HAP-1 (cell line): ENCODE measurements around the gene MPHOSPH9.
A peak's percentile ranks its signal among the peaks of the same experiment; 100 is the strongest.

Source experiments
- DNase-seq, 2 experiments: peaks; one replicate each; pipeline ENCODE4 v3.0.0-alpha.2; 2016 to 2020; ENCODE audit warnings: low spot score in 2 of 2
- H3K27me3 ChIP-seq: fragments of 250-450 bp; sonication (Bioruptor Pico); 2 replicates; pipeline ENCODE4 v1.5.1; 2020; ENCODE audit warnings: low read depth, mild to moderate bottlenecking, moderate library complexity
- H3K36me3 ChIP-seq: fragments of 250-450 bp; sonication (Bioruptor Pico); replicated peaks from 2 replicates; pipeline ENCODE4 v1.5.1; 2020; ENCODE audit warnings: mild to moderate bottlenecking
- H3K4me1 ChIP-seq: fragments of 250-450 bp; sonication (Bioruptor Pico); 2 replicates; pipeline ENCODE4 v1.5.1; 2020; ENCODE audit warnings: mild to moderate bottlenecking
- H3K4me3 ChIP-seq: fragments of 250-450 bp; sonication (Bioruptor Pico); 2 replicates; pipeline ENCODE4 v1.5.1; 2020; ENCODE audit warnings: mild to moderate bottlenecking, moderate library complexity
- H3K9me3 ChIP-seq: fragments of 250-450 bp; sonication (Bioruptor Pico); 2 replicates; pipeline ENCODE4 v1.5.1; 2020; ENCODE audit warnings: mild to moderate bottlenecking, moderate library complexity
- in situ Hi-C: fragments of 300-500 bp; cut with MboI; formaldehyde crosslinking; loops from 3 replicates; pipeline ENCODE4 v1.14.3; 2020; ENCODE audit warnings: low sequenced_read_pairs, inconsistent platforms, mixed read lengths

The MPHOSPH9 gene

GRCh38 chr12:123131879-123132402 is 101.0 kb downstream of the MPHOSPH9 start:
- H3K9me3 ChIP-seq, result no peaks in the 10 kb centered on the region
- H3K4me3 ChIP-seq, result no peak overlapping the region
- in situ Hi-C loops, result no loop called here
- no peaks in the 10 kb centered on the region; the same call in 1 of the 2 replicates for H3K4me1 ChIP-seq
- no peak for DNase-seq
- H3K27me3 ChIP-seq, result no peaks in the 10 kb centered on the region
- no peaks in the 10 kb centered on the region for H3K36me3 ChIP-seq

- H3K4me1 ChIP-seq, result peaks cover 4% of the 10 kb centered on the region; the same call in 1 of the 2 replicates
- H3K4me3 ChIP-seq, result no peak overlapping the region
- in situ Hi-C loops, result no loop called here
- no peak for DNase-seq
- H3K27me3 ChIP-seq, result no peaks in the 10 kb centered on the region
- H3K9me3 ChIP-seq, result no peaks in the 10 kb centered on the region
- H3K36me3 ChIP-seq, result no peaks in the 10 kb centered on the region
These were observed 101.6 kb downstream of the MPHOSPH9 start for GRCh38 chr12:123131291-123131832.

- DNase-seq, result no peak
- no peaks in the 10 kb centered on the region for H3K9me3 ChIP-seq
- H3K4me3 ChIP-seq, result no peak overlapping the region
- no peaks in the 10 kb centered on the region for H3K36me3 ChIP-seq
- in situ Hi-C loops, result no loop called here
- H3K4me1 ChIP-seq, result peaks cover 4% of the 10 kb centered on the region; the same call in 1 of the 2 replicates
- no peaks in the 10 kb centered on the region for H3K27me3 ChIP-seq
These were observed 103.3 kb downstream of the MPHOSPH9 start for GRCh38 chr12:123129621-123130020.

GRCh38 chr12:123127182-123127495 is 105.8 kb downstream of the MPHOSPH9 start:
- Histone ChIP-seq H3K27me3 (no peaks in the 10 kb centered on the region), H3K4me3 (no peak overlapping the region), H3K36me3 (no peaks in the 10 kb centered on the region), H3K4me1 (peaks cover 4% of the 10 kb centered on the region; the same call in 1 of the 2 replicates), H3K9me3 (no peaks in the 10 kb centered on the region)
- DNase-seq, result no peak
- in situ Hi-C loops, result no loop called here

- Histone ChIP-seq H3K4me1 (peaks cover 4% of the 10 kb centered on the region; the same call in 1 of the 2 replicates), H3K9me3 (no peaks in the 10 kb centered on the region), H3K36me3 (no peaks in the 10 kb centered on the region), H3K27me3 (no peaks in the 10 kb centered on the region), H3K4me3 (no peak overlapping the region)
- no peak for DNase-seq
- in situ Hi-C loops, result no loop called here
These were observed 106.4 kb downstream of the MPHOSPH9 start for GRCh38 chr12:123126294-123127181.

- Histone ChIP-seq H3K36me3 (no peaks in the 10 kb centered on the region), H3K27me3 (no peaks in the 10 kb centered on the region), H3K9me3 (no peaks in the 10 kb centered on the region), H3K4me3 (no peak overlapping the region), H3K4me1 (peaks cover 4% of the 10 kb centered on the region; the same call in 1 of the 2 replicates)
- in situ Hi-C loops, result no loop called here
- DNase-seq, result no peak
These were observed 110.3 kb downstream of the MPHOSPH9 start for GRCh38 chr12:123122626-123123025.

GRCh38 chr12:123121670-123122069 is 111.3 kb downstream of the MPHOSPH9 start:
- H3K4me1 ChIP-seq, result peaks cover 3% of the 10 kb centered on the region; the same call in 1 of the 2 replicates
- no peaks in the 10 kb centered on the region for H3K36me3 ChIP-seq
- no peaks in the 10 kb centered on the region for H3K27me3 ChIP-seq
- in situ Hi-C loops, result no loop called here
- DNase-seq, result no peak
- H3K9me3 ChIP-seq, result no peaks in the 10 kb centered on the region
- no peak overlapping the region for H3K4me3 ChIP-seq

GRCh38 chr12:123120452-123121166 is 112.3 kb downstream of the MPHOSPH9 start:
- in situ Hi-C loops, result no loop called here
- no peak for DNase-seq
- no peak overlapping the region for H3K4me3 ChIP-seq
- H3K4me1 ChIP-seq, result peaks cover 6% of the 10 kb centered on the region
- no peaks in the 10 kb centered on the region for H3K36me3 ChIP-seq
- no peaks in the 10 kb centered on the region for H3K27me3 ChIP-seq
- H3K9me3 ChIP-seq, result no peaks in the 10 kb centered on the region

GRCh38 chr12:123119808-123120207 is 113.1 kb downstream of the MPHOSPH9 start:
- no peak overlapping the region for H3K4me3 ChIP-seq
- in situ Hi-C loops, result no loop called here
- peaks cover 6% of the 10 kb centered on the region for H3K4me1 ChIP-seq
- H3K9me3 ChIP-seq, result no peaks in the 10 kb centered on the region
- no peaks in the 10 kb centered on the region for H3K27me3 ChIP-seq
- H3K36me3 ChIP-seq, result no peaks in the 10 kb centered on the region
- DNase-seq, result no peak

GRCh38 chr12:123118497-123118896 is 114.4 kb downstream of the MPHOSPH9 start:
- in situ Hi-C loops, result no loop called here
- DNase-seq, result no peak
- H3K27me3 ChIP-seq, result no peaks in the 10 kb centered on the region
- no peaks in the 10 kb centered on the region for H3K9me3 ChIP-seq
- no peaks in the 10 kb centered on the region for H3K36me3 ChIP-seq
- H3K4me3 ChIP-seq, result no peak overlapping the region
- peaks cover 6% of the 10 kb centered on the region for H3K4me1 ChIP-seq

GRCh38 chr12:123115409-123116121 is 117.4 kb downstream of the MPHOSPH9 start:
- Histone ChIP-seq H3K9me3 (no peaks in the 10 kb centered on the region), H3K36me3 (no peaks in the 10 kb centered on the region), H3K4me1 (peaks cover 6% of the 10 kb centered on the region), H3K4me3 (no peak overlapping the region), H3K27me3 (no peaks in the 10 kb centered on the region)
- peak; percentile 19 to 47 for DNase-seq
- in situ Hi-C loops, result no loop called here

- H3K4me3 ChIP-seq, result no peak overlapping the region
- no peak for DNase-seq
- in situ Hi-C loops, result no loop called here
- no peaks in the 10 kb centered on the region for H3K9me3 ChIP-seq
- no peaks in the 10 kb centered on the region for H3K36me3 ChIP-seq
- H3K4me1 ChIP-seq, result peaks cover 6% of the 10 kb centered on the region
- H3K27me3 ChIP-seq, result no peaks in the 10 kb centered on the region
These were observed 118.4 kb downstream of the MPHOSPH9 start for GRCh38 chr12:123114304-123115083.

- Histone ChIP-seq H3K27me3 (no peaks in the 10 kb centered on the region), H3K36me3 (no peaks in the 10 kb centered on the region), H3K4me1 (peaks cover 6% of the 10 kb centered on the region), H3K9me3 (no peaks in the 10 kb centered on the region), H3K4me3 (no peak overlapping the region)
- DNase-seq, result no peak
- in situ Hi-C loops, result no loop called here
These were observed 119.9 kb downstream of the MPHOSPH9 start for GRCh38 chr12:123113026-123113425.
